Psoas muscle (tissue), 8 donors: Measurements from ENCODE around the gene CYYR1. TPM values are rescaled to one million over a fixed set of nuclear protein-coding genes. Genes with fewer than 3 reads are reported as not detected.

Experiments
- ATAC-seq, 4 donors: fragments of 200-7000 bp; cut with Tn5 transposase; one replicate each; pipeline ENCODE4 v1.9.1; 2020; ENCODE audit warnings: moderate library complexity in 3 of 4, mild to moderate bottlenecking in 2 of 4
- DNase-seq, 2 donors: peaks; one replicate each; pipeline ENCODE4 v3.0.0-alpha.2; 2020
- H3K27ac ChIP-seq: fragments of 200-600 bp; one replicate; pipeline ENCODE4 v1.8.0; 2022
- H3K27me3 ChIP-seq, 3 donors: fragments of 200-600 bp in 1 of 3; one replicate each; pipeline versions ENCODE4 v1.6.1 to v1.8.0; 2013 to 2022; ENCODE audit warnings: low read length in 2 of 3, mild to moderate bottlenecking in 2 of 3, moderate library complexity in 1 of 3; ENCODE audit not compliant: insufficient read depth in 3 of 3
- H3K36me3 ChIP-seq, 2 donors: fragments of 200-600 bp in 1 of 2; one replicate each; pipeline versions ENCODE4 v1.6.1 to v1.8.0; 2013 to 2022; ENCODE audit warnings: low read depth in 1 of 2, mild to moderate bottlenecking in 1 of 2, moderate library complexity in 1 of 2; ENCODE audit not compliant: insufficient read depth in 1 of 2
- H3K4me1 ChIP-seq: fragments of 200-600 bp; one replicate; pipeline ENCODE4 v1.8.0; 2022
- H3K4me3 ChIP-seq: fragments of 200-600 bp; one replicate; pipeline ENCODE4 v1.8.0; 2022; ENCODE audit warnings: mild to moderate bottlenecking
- H3K9me3 ChIP-seq: fragments of 200-600 bp; one replicate; pipeline ENCODE4 v1.8.0; 2022
- WGBS, 3 donors: extraction: QIAGEN DNeasy Blood & Tissue Kit; methylation state at CpG; one replicate each; pipeline versions ENCODE4 v1.1.6 to v1.1.7; 2013; 5-methylcytosine and 5-hydroxymethylcytosine counted together
- intact Hi-C, 2 donors: fragments of 100-400 bp; cut with DNase I; formaldehyde crosslinking; loops; one replicate each; pipeline versions ENCODE4 v1.11.0 to v1.14.2; 2022
- polyA plus RNA-seq, 3 donors: library from polyadenylated mRNA; stranded (reverse); fragments of 200-250 nt; gene quantifications; one replicate each; pipeline ENCODE4 v1.2.3, GENCODE V29; 2013
- total RNA-seq, 4 donors: library from RNA; stranded (reverse); fragmentation: NEBNext Ultra II Directional in 2 of 4; extraction: Animal tissue kit (Norgen Biotek cat#: 25700) in 2 of 4; gene quantifications; one replicate each; pipeline versions ENCODE4 v1.2.1 to v1.2.4, GENCODE V29; 2021 to 2023
- TF ChIP-seq, protein P1 (sequence below): fragments of 200-600 bp; IDR thresholded peaks from one replicate; pipeline ENCODE4 v1.8.0; 2022; ENCODE audit warnings: antibody characterized with exemption
- donor health status: healthy with polysubstance abuse.
- donor health status: DM: no; HTN: no; CAD: no; lungs with moderate emphysema.
- donor health status: Bipolar disorder and iron deficiency.
- donor health status: healthy.
- donor health status: DM: yes; HTN: yes; CAD: no.
- donor health status: DM: no; HTN: no; CAD: no.
- donor health status: DM: no; HTN: no; CAD: no.
- donor health status: DM: yes; HTN: yes; CAD: no.

Gene CYYR1
- total and polyA plus RNA-seq, 7 donors: 7.1 to 20.4 (median 8.5) TPM

GRCh38 chr21:26570203-26570602 is 2.9 kb downstream of the CYYR1 start:
- ATAC-seq (no peak), DNase-seq (no peak)
- TF ChIP-seq, protein P1, sequence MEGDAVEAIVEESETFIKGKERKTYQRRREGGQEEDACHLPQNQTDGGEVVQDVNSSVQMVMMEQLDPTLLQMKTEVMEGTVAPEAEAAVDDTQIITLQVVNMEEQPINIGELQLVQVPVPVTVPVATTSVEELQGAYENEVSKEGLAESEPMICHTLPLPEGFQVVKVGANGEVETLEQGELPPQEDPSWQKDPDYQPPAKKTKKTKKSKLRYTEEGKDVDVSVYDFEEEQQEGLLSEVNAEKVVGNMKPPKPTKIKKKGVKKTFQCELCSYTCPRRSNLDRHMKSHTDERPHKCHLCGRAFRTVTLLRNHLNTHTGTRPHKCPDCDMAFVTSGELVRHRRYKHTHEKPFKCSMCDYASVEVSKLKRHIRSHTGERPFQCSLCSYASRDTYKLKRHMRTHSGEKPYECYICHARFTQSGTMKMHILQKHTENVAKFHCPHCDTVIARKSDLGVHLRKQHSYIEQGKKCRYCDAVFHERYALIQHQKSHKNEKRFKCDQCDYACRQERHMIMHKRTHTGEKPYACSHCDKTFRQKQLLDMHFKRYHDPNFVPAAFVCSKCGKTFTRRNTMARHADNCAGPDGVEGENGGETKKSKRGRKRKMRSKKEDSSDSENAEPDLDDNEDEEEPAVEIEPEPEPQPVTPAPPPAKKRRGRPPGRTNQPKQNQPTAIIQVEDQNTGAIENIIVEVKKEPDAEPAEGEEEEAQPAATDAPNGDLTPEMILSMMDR: no peak
- Histone ChIP-seq H3K27me3 (peaks cover 0 to 3% (median 2%) of the 10 kb centered on the region in 3 donors), H3K36me3 (no peaks in the 10 kb centered on the region), H3K4me3 (peak overlapping the region; percentile 63), H3K4me1 (no peaks in the 10 kb centered on the region), H3K9me3 (no peaks in the 10 kb centered on the region), H3K27ac (peak overlapping the region; percentile 17)
- intact Hi-C loops: no loop called here
- 63 to 72% (median 70%) methylated on average over 3 of the region's 3 CpGs for WGBS, 3 donors

DNA sequence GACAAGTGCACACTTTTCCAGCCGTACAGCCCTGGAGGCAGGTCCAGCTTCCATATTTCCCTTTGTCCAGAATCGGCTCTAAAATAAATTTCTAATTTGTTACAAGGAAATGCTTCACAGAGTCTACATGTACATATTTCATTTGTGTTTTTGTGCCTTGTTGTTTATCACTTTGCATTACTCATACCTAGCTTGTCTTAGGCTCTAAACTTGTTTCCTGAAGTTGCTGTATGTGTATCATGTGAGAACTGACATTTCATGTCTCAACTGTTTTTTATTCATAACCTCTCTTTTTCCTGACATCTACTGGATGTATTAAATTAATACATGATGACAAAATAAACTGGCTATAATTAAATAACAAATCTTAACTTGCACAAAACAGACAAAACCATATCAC is 7.5 kb downstream of the CYYR1 start:
- no peak for ATAC-seq
- intact Hi-C loops: no loop called here

GRCh38 chr21:26565111-26565510 is 8.0 kb downstream of the CYYR1 start:
- H3K4me1 ChIP-seq: no peaks in the 10 kb centered on the region
- WGBS, 3 donors: 57 to 67% (median 62%) methylated on average over 6 of the region's 6 CpGs
- no peak for ATAC-seq
- H3K36me3 ChIP-seq: no peaks in the 10 kb centered on the region
- no peak overlapping the region for H3K4me3 ChIP-seq
- H3K27ac ChIP-seq: no peak overlapping the region
- no peaks in the 10 kb centered on the region for H3K27me3 ChIP-seq
- intact Hi-C loops: no loop called here
- DNase-seq: no peak
- TF ChIP-seq, protein P1: no peak
- H3K9me3 ChIP-seq: no peaks in the 10 kb centered on the region

More for the DNA sequence above, 7.5 kb downstream of the CYYR1 start:
- Histone ChIP-seq H3K36me3 (no peaks in the 10 kb centered on the region), H3K27ac (no peak overlapping the region), H3K4me1 (no peaks in the 10 kb centered on the region), H3K9me3 (no peaks in the 10 kb centered on the region), H3K27me3 (no peaks in the 10 kb centered on the region), H3K4me3 (no peak overlapping the region)
- WGBS, 3 donors: 79 to 85% (median 83%) methylated on average over 2 of the region's 2 CpGs
- TF ChIP-seq, protein P1: no peak
- no peak for DNase-seq

GRCh38 chr21:26563856-26564503 is 9.1 kb downstream of the CYYR1 start:
- intact Hi-C loops: no loop called here
- H3K27ac ChIP-seq: no peak overlapping the region
- ATAC-seq (no peak), DNase-seq (no peak)
- no peaks in the 10 kb centered on the region for H3K27me3 ChIP-seq
- no peaks in the 10 kb centered on the region for H3K9me3 ChIP-seq
- TF ChIP-seq, protein P1: no peak
- H3K4me1 ChIP-seq: no peaks in the 10 kb centered on the region
- no peak overlapping the region for H3K4me3 ChIP-seq
- WGBS, 3 donors: 56 to 63% (median 58%) methylated on average over 5 of the region's 5 CpGs
- H3K36me3 ChIP-seq: no peaks in the 10 kb centered on the region

DNA sequence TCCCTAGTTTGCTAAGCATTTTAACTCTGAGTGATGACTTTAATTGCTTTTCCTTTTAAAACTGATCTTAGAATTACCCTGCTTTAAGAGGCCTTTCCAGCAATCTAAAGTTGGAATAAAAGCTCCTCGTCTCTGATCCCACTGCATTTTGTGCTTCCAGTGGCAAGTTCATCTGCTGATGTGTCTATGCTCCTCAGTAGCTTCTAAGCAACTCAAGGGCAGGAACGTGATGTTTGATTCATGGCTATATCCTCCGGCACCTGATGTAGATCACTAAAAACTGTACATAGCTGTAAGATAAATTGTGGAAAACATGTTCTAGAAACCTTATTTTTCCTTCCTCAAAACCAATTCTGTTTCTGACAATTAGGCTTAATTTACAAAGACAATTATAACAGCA is 12.5 kb downstream of the CYYR1 start:
- intact Hi-C loops: no loop called here
- H3K36me3 ChIP-seq: no peaks in the 10 kb centered on the region
- DNase-seq (no peak), ATAC-seq (no peak)
- WGBS, 3 donors: 81 to 86% (median 84%) methylated on average over 3 of the region's 3 CpGs
- TF ChIP-seq, protein P1: no peak
- H3K27me3 ChIP-seq: no peaks in the 10 kb centered on the region
- no peaks in the 10 kb centered on the region for H3K4me1 ChIP-seq
- no peak overlapping the region for H3K27ac ChIP-seq
- H3K9me3 ChIP-seq: no peaks in the 10 kb centered on the region
- no peak overlapping the region for H3K4me3 ChIP-seq
